Sciatic nerve (tissue), 2 donors: Measurements from ENCODE around the gene DUSP2. TPM values are rescaled to one million over a fixed set of nuclear protein-coding genes. Genes with fewer than 3 reads are reported as not detected.
A peak's percentile ranks its signal among the peaks of the same experiment; 100 is the strongest.

Experiments used
- ATAC-seq: fragments of 200-7000 bp; cut with Tn5 transposase; one replicate; pipeline ENCODE4 v1.9.1; 2020; ENCODE audit warnings: mild to moderate bottlenecking, moderate library complexity
- DNase-seq: peaks from one replicate; pipeline ENCODE4 v3.0.0-alpha.2; 2020; ENCODE audit warnings: low spot score
- intact Hi-C: fragments of 100-400 bp; cut with DNase I; formaldehyde crosslinking; loops from one replicate; pipeline ENCODE4 v1.14.2; 2022
- total RNA-seq: library from RNA; stranded (reverse); fragmentation: NEBNext Ultra II Directional; extraction: Animal tissue kit (Norgen Biotek cat#: 25700); gene quantifications from one replicate; pipeline ENCODE4 v1.2.1, GENCODE V29; 2021
- donor health status: DM: no; HTN: no; CAD: no.
- donor health status: DM: no; HTN: no; CAD: no.

The DUSP2 gene
- total RNA-seq, 1 donor from 2014 or later = 7.3 TPM

- intact Hi-C loops = loop anchor here (5.0 kb wide), 1 partner anchor 34 kb away; no protein-coding TSS in a partner anchor
- peak; percentile 35 for ATAC-seq
- no peak for DNase-seq
These were observed 6.8 kb downstream of the DUSP2 start, which contains the start of gene ASTL for GRCh38 chr2:96138179-96139145. TSS of gene ASTL (minus strand) at chr2:96138502. CDS start at chr2:96138436, 66 bp downstream.

- ATAC-seq (no peak), DNase-seq (no peak)
- intact Hi-C loops = loop anchor here (5.0 kb wide), 1 partner anchor 35 kb away; no protein-coding TSS in a partner anchor
These were observed 7.7 kb downstream of the DUSP2 start for GRCh38 chr2:96137321-96138178.

GRCh38 chr2:96136129-96136720 is 9.0 kb downstream of the DUSP2 start:
- intact Hi-C loops = loop anchor here (5.0 kb wide), 1 partner anchor 36 kb away; no protein-coding TSS in a partner anchor
- DNase-seq (no peak), ATAC-seq (no peak)

GRCh38 chr2:96135621-96136020 is 9.6 kb downstream of the DUSP2 start:
- ATAC-seq (no peak), DNase-seq (no peak)
- intact Hi-C loops = loop anchor here (5.0 kb wide), 1 partner anchor 37 kb away; no protein-coding TSS in a partner anchor

- ATAC-seq (no peak), DNase-seq (no peak)
- intact Hi-C loops = loop anchor here (5.0 kb wide), 1 partner anchor 37 kb away; no protein-coding TSS in a partner anchor
These were observed 10.1 kb downstream of the DUSP2 start for GRCh38 chr2:96135171-96135570.

- intact Hi-C loops = no loop called here
- no peak for ATAC-seq
- DNase-seq = no peak
These were observed 10.8 kb downstream of the DUSP2 start for GRCh38 chr2:96134421-96134820.

- intact Hi-C loops = no loop called here
- ATAC-seq = no peak
- no peak for DNase-seq
These were observed 13.2 kb downstream of the DUSP2 start for GRCh38 chr2:96131813-96132745.

GRCh38 chr2:96131152-96131812 is 14.0 kb downstream of the DUSP2 start:
- no peak for DNase-seq
- intact Hi-C loops = no loop called here
- ATAC-seq = no peak

- intact Hi-C loops = no loop called here
- no peak for ATAC-seq
- no peak for DNase-seq
These were observed 14.8 kb downstream of the DUSP2 start for GRCh38 chr2:96130483-96130882.

- intact Hi-C loops = no loop called here
- DNase-seq (no peak), ATAC-seq (no peak)
These were observed 15.6 kb downstream of the DUSP2 start for GRCh38 chr2:96129528-96130120.

- DNase-seq (no peak), ATAC-seq (no peak)
- intact Hi-C loops = no loop called here
These were observed 16.8 kb downstream of the DUSP2 start for GRCh38 chr2:96128456-96128855.

- intact Hi-C loops = no loop called here
- ATAC-seq (no peak), DNase-seq (no peak)
These were observed 20.6 kb downstream of the DUSP2 start for GRCh38 chr2:96124406-96125265.

- DNase-seq (no peak), ATAC-seq (no peak)
- intact Hi-C loops = no loop called here
These were observed 21.3 kb downstream of the DUSP2 start for GRCh38 chr2:96123936-96124335.

GRCh38 chr2:96123290-96123689 is 21.9 kb downstream of the DUSP2 start:
- intact Hi-C loops = no loop called here
- DNase-seq (no peak), ATAC-seq (no peak)

GRCh38 chr2:96122391-96122790 is 22.8 kb downstream of the DUSP2 start:
- DNase-seq (no peak), ATAC-seq (no peak)
- intact Hi-C loops = no loop called here

- intact Hi-C loops = no loop called here
- DNase-seq = no peak
- no peak for ATAC-seq
These were observed 23.8 kb downstream of the DUSP2 start for GRCh38 chr2:96121414-96121813.
